Activated T-helper 1 cell treated with anti-CD3 and anti-CD28 coated beads, Interleukin-2, amount 50 U/mL, for 16 hours (primary cell): ENCODE data around the gene XXYLT1.
"Not testable (repeated sequence)": the region's sequence is repeated elsewhere in the genome, so short reads cannot be mapped to it uniquely, and the experiment has no call there.

Experiments
- DNase-seq, 2 donors: peaks; one replicate each; pipeline ENCODE4 v3.0.0-alpha.2; 2020; ENCODE audit warnings: low read depth in 1 of 2, low spot score in 1 of 2

Gene XXYLT1

DNA sequence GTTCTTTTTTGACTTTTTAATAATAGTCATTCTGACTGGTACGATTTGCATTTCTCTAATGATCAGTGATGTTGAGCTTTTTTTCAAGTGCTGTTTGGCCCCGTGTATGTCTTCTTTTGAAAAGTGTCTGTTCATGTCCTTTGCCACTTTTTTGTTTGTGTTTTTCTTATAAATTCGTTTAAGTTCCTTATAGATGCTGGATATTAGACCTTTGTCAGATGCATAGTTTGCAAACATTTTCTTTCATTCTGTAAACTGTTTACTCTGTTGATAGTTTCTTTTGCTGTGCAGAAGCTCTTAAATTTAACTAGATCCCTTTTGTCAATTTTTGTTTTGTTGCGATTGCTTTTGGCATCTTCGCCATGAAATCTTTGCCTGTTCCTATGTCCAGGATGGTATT is 220.7 kb downstream of the XXYLT1 start:
- DNase-seq = not testable (repeated sequence)

- DNase-seq = no peak
These were observed 222.7 kb downstream of the XXYLT1 start for GRCh38 chr3:195048059-195048905.

- no peak for DNase-seq
These were observed 223.4 kb downstream of the XXYLT1 start for GRCh38 chr3:195047536-195047935.

DNA sequence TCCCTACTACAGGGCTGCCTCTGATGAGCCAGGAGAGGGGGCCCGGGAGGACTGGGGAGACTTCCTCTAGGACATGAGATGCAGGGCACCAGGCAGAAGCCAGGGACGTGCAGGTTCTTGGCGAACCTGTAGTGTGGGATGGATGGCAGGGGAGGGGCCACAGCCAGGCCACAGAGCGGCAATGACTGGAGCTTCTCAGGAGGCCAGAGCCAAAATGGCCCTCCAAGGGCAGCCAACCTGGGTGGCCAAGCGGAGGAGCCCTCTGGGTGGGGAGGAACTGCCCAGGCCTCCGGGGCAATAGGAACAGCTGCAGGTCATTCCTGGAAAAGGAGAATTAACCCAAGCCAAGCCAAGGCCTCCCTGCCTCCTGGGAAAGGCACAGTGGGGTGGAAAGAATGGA is 224.5 kb downstream of the XXYLT1 start:
- DNase-seq = no peak

DNA sequence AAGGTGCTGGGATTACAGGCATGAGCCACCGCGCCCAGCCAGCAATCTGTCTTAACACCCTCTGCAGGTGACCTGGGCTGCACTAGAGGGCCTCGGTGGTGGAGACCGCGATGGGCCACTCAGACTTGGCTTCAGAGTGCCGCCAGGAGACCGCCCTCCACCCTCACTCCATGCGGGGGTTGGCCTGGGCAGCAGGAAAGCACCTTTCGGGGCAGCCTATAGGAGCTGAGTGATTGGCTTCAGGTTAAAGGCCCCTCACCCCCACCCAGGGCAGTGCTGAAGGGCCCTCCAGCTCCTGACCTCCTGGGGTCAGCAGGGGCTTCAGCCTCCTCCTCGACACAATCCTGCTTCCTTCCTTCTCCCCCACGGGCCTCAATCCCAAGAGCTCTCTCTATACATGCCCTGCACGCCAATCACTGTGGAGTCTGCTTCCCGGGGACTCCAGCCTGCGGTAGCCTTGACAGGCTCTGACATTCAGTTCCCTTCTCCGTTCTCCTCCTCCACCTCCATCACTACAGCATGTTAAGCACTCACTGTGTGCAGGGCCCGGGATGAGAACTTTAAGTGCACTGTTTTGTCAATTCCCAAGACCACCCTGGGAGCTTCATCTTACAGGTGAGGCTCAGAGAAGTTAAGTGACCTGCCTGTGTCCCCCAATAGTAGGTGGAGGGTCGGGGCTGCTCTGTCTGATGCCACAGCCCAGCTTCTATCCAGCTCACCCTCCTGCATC is 225.3 kb downstream of the XXYLT1 start:
- no peak for DNase-seq

DNA sequence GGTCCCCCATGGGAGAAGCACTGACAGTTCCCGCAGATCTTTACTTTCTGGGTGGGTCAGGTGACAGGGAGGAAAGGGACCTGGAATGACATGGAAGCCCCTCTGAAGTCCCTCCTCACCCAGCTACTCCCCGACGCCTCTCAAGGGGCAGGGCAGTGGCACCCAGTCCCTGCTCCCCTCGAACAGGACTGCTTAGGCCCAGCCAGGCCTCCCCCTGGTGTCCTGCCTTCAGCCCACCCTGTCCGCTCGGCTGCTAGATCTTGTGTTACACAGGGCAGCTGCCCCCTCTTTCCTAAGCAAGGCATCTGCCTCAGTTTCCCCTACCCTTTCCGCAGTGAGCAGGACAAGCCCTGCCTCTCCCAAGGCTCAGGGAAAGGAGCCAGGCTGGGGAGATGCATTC is 226.5 kb downstream of the XXYLT1 start:
- DNase-seq = no peak

GRCh38 chr3:195043607-195044339 is 227.2 kb downstream of the XXYLT1 start:
- no peak for DNase-seq

DNA sequence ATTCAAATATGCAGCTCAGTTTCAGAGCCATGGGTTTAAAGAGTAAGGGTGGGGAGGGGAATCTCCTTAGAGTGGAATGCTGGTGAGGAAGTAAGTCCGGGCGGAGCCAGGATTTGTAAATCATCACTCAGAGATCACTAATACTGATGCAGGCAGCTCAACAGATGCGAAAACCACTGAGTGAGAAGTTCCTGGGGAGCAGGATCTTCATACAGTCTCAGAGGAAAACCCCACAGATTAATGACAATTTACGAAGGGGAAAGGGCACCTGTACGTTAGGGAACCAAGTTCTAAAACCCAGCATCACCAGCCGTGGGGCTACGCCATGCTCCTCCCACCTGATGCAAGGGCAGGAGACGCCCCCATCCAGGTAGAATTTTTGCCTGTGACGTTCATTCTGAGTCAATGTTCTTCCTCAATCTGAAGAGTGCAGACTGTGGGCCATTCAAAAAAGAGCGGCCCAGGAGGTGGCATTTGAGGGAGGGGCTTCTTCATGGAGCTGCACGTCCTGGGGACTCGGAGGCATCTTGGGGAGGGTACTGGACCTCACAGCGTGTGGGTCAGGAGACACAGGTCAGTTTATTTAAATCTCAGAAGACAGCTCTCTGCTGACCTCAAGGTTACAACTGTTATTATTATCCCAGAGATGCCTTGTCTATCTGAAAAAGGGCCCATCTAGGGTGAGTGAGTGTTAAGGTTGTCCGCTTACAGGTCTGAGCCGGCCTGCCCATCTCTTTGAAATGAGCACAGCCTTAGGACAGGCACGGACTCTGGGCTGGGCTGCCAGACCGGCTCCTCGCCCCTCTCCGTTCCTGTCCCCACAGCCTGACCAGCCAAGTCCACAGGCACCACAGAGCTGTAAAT is 228.0 kb downstream of the XXYLT1 start:
- DNase-seq = no peak

DNA sequence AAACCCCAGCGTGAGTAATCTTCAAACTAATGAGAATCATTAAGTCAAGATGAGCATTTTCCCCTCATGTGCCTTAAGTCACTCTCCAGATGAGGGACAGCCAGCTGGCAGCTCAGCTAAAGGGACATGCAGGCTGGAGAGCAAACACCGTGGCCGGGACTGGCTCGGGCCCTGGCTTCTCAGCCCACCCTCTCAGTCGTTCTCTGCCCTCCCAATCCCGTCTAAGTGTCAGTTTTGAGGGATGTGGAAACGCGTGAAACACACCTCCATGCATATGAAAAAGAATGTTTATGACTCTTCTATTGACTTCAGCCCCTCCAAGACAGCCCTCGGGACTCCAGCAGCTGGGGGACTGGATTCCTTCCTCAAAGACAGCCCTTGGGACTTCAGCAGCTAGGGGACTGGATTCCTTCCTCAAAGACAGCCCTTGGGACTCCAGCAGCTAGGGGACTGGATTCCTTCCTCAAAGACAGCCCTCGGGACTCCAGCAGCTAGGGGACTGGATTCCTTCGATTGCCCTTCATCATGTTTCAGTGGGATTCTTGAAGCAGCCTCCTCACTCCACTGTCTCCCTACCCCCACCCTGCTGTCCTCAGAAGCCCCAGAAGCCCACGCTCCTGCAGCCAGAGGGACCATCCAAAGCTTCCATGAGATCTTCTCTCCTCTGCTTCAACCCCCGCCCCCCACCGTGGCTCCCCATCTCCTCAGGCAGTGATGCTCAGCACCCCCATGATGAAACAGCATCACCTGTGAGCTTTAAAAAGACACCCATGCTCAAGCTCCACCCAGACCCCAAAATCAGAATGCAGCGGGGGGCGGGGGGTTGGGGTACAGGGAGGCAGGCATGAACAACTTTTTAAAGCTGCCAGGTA is 228.9 kb downstream of the XXYLT1 start:
- DNase-seq = no peak

GRCh38 chr3:195040773-195041520 is 230.0 kb downstream of the XXYLT1 start:
- no peak for DNase-seq

- DNase-seq = no peak
These were observed 230.9 kb downstream of the XXYLT1 start for GRCh38 chr3:195040094-195040493.

- DNase-seq = no peak
These were observed 231.6 kb downstream of the XXYLT1 start for GRCh38 chr3:195039180-195039843.

- DNase-seq = no peak
These were observed 232.8 kb downstream of the XXYLT1 start for GRCh38 chr3:195038161-195038560.

DNA sequence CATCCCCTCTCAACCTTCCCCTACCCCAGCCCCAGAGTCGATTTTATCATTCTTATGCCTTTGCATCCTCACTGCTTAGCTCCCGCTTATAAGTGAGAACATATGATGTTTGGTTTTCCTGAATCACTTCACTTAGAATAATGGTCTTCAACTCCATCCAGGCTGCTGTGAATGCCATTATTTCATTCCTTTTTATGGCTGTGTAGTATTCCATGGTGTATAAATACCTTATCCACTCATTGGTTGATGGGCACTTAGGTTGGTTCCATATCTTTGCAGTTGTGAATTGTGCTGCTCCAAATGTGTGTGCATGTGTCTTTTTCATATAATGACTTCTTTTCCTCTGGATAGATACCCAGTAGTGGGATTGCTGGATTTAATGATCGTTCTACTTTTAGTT is 233.4 kb downstream of the XXYLT1 start:
- DNase-seq = not testable (repeated sequence)

- no peak for DNase-seq
These were observed 234.0 kb downstream of the XXYLT1 start for GRCh38 chr3:195036974-195037373.

- DNase-seq = no peak
These were observed 234.4 kb downstream of the XXYLT1 start for GRCh38 chr3:195036574-195036973.

- no peak for DNase-seq
These were observed 234.8 kb downstream of the XXYLT1 start for GRCh38 chr3:195036203-195036505.

- DNase-seq = no peak
These were observed 235.4 kb downstream of the XXYLT1 start for GRCh38 chr3:195035345-195036202.
